ENCODE results near the gene LRRTM4. TPM values are rescaled to one million over a fixed set of nuclear protein-coding genes. Genes with fewer than 3 reads are reported as not detected.
"Not testable (repeated sequence)": the region's sequence is repeated elsewhere in the genome, so short reads cannot be mapped to it uniquely, and the experiment has no call there.

LRRTM4 gene
- total and polyA plus RNA-seq, 2 experiments from 2014 or later, result not detected

- no peaks in the 10 kb centered on the region for H3K4me1 ChIP-seq (ENCODE audit: insufficient read depth)
Observed at GRCh38 chr2:76793647-76794334, 728.4 kb downstream of the LRRTM4 start.

GRCh38 chr2:76781313-76781712 lies 740.9 kb downstream of the LRRTM4 start:
- H4K20me1 ChIP-seq (ENCODE audit: insufficient read depth); H2AFZ ChIP-seq; H3K4me1 ChIP-seq (ENCODE audit: insufficient read depth); in situ Hi-C loops (cut with MboI); H3K9ac ChIP-seq; H3K27ac ChIP-seq; H3K27me3 ChIP-seq (replicated peaks; ENCODE audit: insufficient read depth); H3K79me2 ChIP-seq (ENCODE audit: insufficient read depth); H3K36me3 ChIP-seq (ENCODE audit: low read depth); H3K9me3 ChIP-seq (ENCODE audit: low read depth); H3K4me2 ChIP-seq (ENCODE audit: unreplicated experiment); H3F3A ChIP-seq (ENCODE audit: insufficient read depth); H3K4me3 ChIP-seq; H3K9me2 ChIP-seq (ENCODE audit: insufficient read depth); DNase-seq: not testable (repeated sequence)
- 65 to 70% methylated on average over 22 of the region's 22 CpGs for WGBS, 2 experiments (ENCODE audit: low coverage in 1 of 2, low lambda C conversion rate in 2 of 2, missing lambda C conversion rate in 2 of 2)

More at GRCh38 chr2:76793647-76794334, 728.4 kb downstream of the LRRTM4 start:
- Histone ChIP-seq H3K9me3 (ENCODE audit: low read depth) (no peaks in the 10 kb centered on the region), H3K79me2 (ENCODE audit: insufficient read depth) (no peaks in the 10 kb centered on the region), H3K4me2 (ENCODE audit: unreplicated experiment) (no peak overlapping the region), H3K27me3 (replicated peaks; ENCODE audit: insufficient read depth) (no peaks in the 10 kb centered on the region), H4K20me1 (ENCODE audit: insufficient read depth) (no peaks in the 10 kb centered on the region), H2AFZ (no peak overlapping the region), H3K36me3 (ENCODE audit: low read depth) (no peaks in the 10 kb centered on the region), H3K27ac (no peak overlapping the region), H3K4me3 (no peak overlapping the region), H3F3A (ENCODE audit: insufficient read depth) (no peaks in the 10 kb centered on the region), H3K9me2 (ENCODE audit: insufficient read depth) (no peaks in the 10 kb centered on the region), H3K9ac (no peak overlapping the region)
- no peak for DNase-seq
- in situ Hi-C loops (cut with MboI), result no loop called here
- 14 to 19% methylated on average over 4 of the region's 4 CpGs for WGBS, 2 experiments (ENCODE audit: low coverage in 1 of 2, low lambda C conversion rate in 2 of 2, missing lambda C conversion rate in 2 of 2)
- TF ChIP-seq EZH2phosphoT487 (IDR thresholded peaks at IDR 0.05; ENCODE audit: insufficient read depth, low read depth) (no peak), EZH2 (IDR thresholded peaks at IDR 0.05; ENCODE audit: insufficient read depth, poor library complexity, severe bottlenecking) (no peak)

GRCh38 chr2:76763276-76763675 lies 758.9 kb downstream of the LRRTM4 start:
- no peak overlapping the region for H3K4me3 ChIP-seq
- TF ChIP-seq EZH2 (IDR thresholded peaks at IDR 0.05; ENCODE audit: insufficient read depth, poor library complexity, severe bottlenecking), result no peak
- H3K4me2 ChIP-seq (ENCODE audit: unreplicated experiment), result no peak overlapping the region
- H4K20me1 ChIP-seq (ENCODE audit: insufficient read depth), result no peaks in the 10 kb centered on the region
- H3F3A ChIP-seq (ENCODE audit: insufficient read depth), result no peaks in the 10 kb centered on the region
- 2 to 3% methylated on average over 2 of the region's 2 CpGs for WGBS, 2 experiments (ENCODE audit: low coverage in 1 of 2, low lambda C conversion rate in 2 of 2, missing lambda C conversion rate in 2 of 2)
- H3K27ac ChIP-seq, result no peak overlapping the region
- in situ Hi-C loops (cut with MboI), result no loop called here
- H2AFZ ChIP-seq, result no peak overlapping the region
- H3K27me3 ChIP-seq (replicated peaks; ENCODE audit: insufficient read depth), result no peaks in the 10 kb centered on the region
- H3K36me3 ChIP-seq (ENCODE audit: low read depth), result no peaks in the 10 kb centered on the region
- no peak for DNase-seq
- H3K9ac ChIP-seq, result no peak overlapping the region
- no peaks in the 10 kb centered on the region for H3K79me2 ChIP-seq (ENCODE audit: insufficient read depth)
- no peaks in the 10 kb centered on the region for H3K4me1 ChIP-seq (ENCODE audit: insufficient read depth)
- no peaks in the 10 kb centered on the region for H3K9me3 ChIP-seq (ENCODE audit: low read depth)
- H3K9me2 ChIP-seq (ENCODE audit: insufficient read depth), result no peaks in the 10 kb centered on the region

GRCh38 chr2:76760367-76760704 lies 761.8 kb downstream of the LRRTM4 start:
- Histone ChIP-seq H3K36me3 (ENCODE audit: low read depth) (no peaks in the 10 kb centered on the region), H3K79me2 (ENCODE audit: insufficient read depth) (no peaks in the 10 kb centered on the region), H4K20me1 (ENCODE audit: insufficient read depth) (no peaks in the 10 kb centered on the region), H3K9me2 (ENCODE audit: insufficient read depth) (no peaks in the 10 kb centered on the region), H3K27ac (no peak overlapping the region), H3K4me3 (no peak overlapping the region), H3K4me1 (ENCODE audit: insufficient read depth) (no peaks in the 10 kb centered on the region), H2AFZ (no peak overlapping the region), H3K9ac (no peak overlapping the region), H3F3A (ENCODE audit: insufficient read depth) (no peaks in the 10 kb centered on the region), H3K4me2 (ENCODE audit: unreplicated experiment) (no peak overlapping the region), H3K9me3 (ENCODE audit: low read depth) (no peaks in the 10 kb centered on the region), H3K27me3 (replicated peaks; ENCODE audit: insufficient read depth) (no peaks in the 10 kb centered on the region)
- 5 to 8% methylated on average over 4 of the region's 4 CpGs for WGBS, 2 experiments (ENCODE audit: low coverage in 1 of 2, low lambda C conversion rate in 2 of 2, missing lambda C conversion rate in 2 of 2)
- TF ChIP-seq EZH2phosphoT487 (IDR thresholded peaks at IDR 0.05; ENCODE audit: insufficient read depth, low read depth), result no peak
- no peak for TF ChIP-seq EZH2 (IDR thresholded peaks at IDR 0.05; ENCODE audit: insufficient read depth, poor library complexity, severe bottlenecking)
- no peak for DNase-seq
- in situ Hi-C loops (cut with MboI), result no loop called here

Data from GM23248 (cell line).